NB4 (cell line): ENCODE measurements around the gene TTLL13.

Experiments used
- CTCF ChIP-seq: IDR thresholded peaks from one replicate; pipeline ENCODE4 v1.5.1; 2012; ENCODE audit warnings: low read depth, low read length
- MYC ChIP-seq: IDR thresholded peaks from 2 replicates; pipeline ENCODE4 v1.6.1; 2011; ENCODE audit warnings: low read depth, low read length

- no peak for TF ChIP-seq MYC
- TF ChIP-seq CTCF: no peak
Measured at GRCh38 chr15:90257776-90258175, 8.4 kb downstream of the TTLL13 start.
